GM18502 (cell line): Measurements from ENCODE around the gene LHX8.

ENCODE experiments used
- ATAC-seq: cut with Tn5 transposase; IDR thresholded peaks from one replicate; pipeline ENCODE4 v1.9.1; 2021; ENCODE audit warnings: mild to moderate bottlenecking; ENCODE audit not compliant: unreplicated experiment, poor library complexity

Gene LHX8

DNA sequence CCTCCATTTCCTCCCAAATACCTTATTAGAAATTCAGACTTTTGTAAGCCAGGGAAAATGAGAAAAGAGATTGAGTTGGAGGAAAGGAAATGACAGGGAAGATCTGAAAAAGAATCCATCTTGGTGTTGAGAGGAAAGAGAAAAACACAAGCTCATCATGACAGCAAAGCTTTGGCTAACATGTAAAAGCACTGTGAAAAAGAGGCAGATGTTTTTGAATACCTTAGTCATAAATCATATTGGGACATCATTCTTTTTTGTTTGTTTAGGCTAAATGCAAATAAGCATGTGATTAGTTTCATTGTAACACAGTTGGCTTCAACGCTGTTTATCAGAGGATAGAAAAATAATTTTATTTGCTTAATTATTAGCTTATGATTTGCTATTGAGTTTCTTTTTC is 64.6 kb downstream of the LHX8 start:
- no peak for ATAC-seq

DNA sequence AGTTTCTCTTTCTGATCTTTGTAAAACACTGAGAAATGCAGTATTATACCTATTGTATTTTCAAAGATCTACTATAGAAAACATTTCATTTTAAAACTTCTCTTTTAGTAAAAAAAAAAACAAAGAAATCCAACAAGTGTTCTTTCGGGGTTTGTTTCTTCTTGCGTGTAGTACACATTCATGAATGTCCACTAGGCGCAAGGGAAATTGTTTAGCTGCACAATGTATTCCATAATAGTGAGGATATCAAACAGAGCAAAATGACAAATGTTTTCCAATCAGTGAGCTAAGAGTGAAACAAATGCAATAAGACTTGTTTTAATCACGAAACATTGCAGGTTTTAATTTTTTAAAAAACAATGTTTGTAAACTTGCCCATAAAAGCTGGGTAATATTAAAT is 68.6 kb downstream of the LHX8 start:
- no peak for ATAC-seq

DNA sequence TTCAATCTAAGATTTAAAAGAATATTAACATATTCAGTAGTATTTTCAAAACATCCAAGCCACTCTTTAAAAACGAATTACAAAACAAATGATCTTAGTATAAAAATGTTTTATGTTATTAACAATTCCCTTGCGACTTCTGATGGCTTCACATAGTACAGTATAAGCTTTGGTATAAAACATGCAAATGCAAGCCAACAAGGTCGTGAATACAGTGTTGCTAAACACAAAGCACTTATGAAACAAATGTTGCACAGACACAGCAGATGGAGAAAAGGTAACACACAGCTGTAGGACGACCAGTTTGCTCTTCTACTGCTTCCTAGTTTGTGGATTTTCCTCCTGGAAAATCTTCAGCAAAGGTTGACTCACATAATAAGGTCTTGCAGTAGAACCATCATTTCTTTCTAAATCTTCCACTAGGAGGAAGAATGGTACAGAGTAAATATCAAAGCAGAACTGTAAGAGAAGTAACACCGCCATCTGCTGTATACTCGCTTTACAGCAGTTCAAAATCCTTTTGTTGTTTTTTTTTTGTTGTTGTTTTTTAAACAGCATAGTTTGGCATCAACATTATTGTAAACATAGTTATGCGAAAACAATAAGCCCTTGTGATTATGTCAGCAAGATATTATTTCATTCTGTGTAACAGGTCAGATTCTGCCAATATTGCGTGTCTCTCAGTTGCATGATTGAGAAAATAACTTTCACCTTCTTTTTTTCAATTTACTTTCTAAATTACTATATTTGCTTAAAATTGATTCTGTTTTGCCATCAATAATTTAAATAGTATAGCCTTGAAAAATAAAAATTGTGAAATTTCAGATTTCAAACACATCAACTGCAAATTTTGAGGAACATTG is 69.5 kb downstream of the LHX8 start:
- peak; percentile 98 for ATAC-seq

DNA sequence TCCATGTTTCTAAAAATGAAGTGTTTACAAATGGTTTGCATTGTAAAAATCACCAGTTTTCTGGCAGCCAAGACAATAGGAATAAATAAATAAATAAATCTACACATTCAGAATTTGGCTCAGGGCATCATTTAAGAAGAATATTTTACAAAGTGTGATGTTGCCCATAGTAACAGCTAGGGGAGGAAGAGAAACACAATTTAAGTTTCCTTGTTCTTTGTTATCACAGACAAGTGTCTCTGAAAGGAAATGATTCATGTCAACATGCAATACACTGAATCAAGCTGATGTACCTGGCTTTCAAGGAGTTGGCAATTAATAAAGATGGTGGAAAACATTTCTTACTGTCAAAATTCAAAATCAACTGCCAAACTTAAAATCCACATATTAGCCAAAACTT is 74.7 kb downstream of the LHX8 start:
- ATAC-seq, result no peak
